Measurements from ENCODE around the gene VPS16. TPM values are rescaled to one million over a fixed set of nuclear protein-coding genes. Genes with fewer than 3 reads are reported as not detected.

VPS16 gene
- total and polyA plus RNA-seq, 2 of the 8 experiments (the other 6 are each of a cell fraction or from before 2014, with no cell fraction given) = 23.8 to 25.9 TPM

- H3K56ac ChIP-seq (replicated peaks; ENCODE audit: insufficient read length, low read depth, low read length) = no peak overlapping the region
- H3K4me1 ChIP-seq (replicated peaks in 1 of 4; ENCODE audit: control insufficient read depth in 3 of 4, insufficient read depth in 4 of 4, low read length in 3 of 4) = peaks cover 0 to 6% (median 4%) of the 10 kb centered on the region in 4 experiments; a peak in 6 of 7 replicates
- H2BK120ac ChIP-seq (replicated peaks; ENCODE audit: low read depth, low read length) = no peak overlapping the region
- FAIRE-seq (no peak), DNase-seq (ENCODE audit: low read depth in 1 of 2, low spot score in 2 of 2) (no peak)
- no peak overlapping the region for H3K4me2 ChIP-seq (ENCODE audit: insufficient read depth in 1 of 2, low read depth in 2 of 2, low read length in 2 of 2)
- ChIA-PET CTCF (ENCODE audit: partially characterized antibody) (interaction anchor here (1.4 kb wide), 1 partner anchor 60 kb away, joined by 5 read pairs; no protein-coding TSS in a partner anchor), POLR2A (ENCODE audit: partially characterized antibody) (no interaction called here)
- H3K14ac ChIP-seq (ENCODE audit: insufficient read length) = no peak overlapping the region
- no peaks in the 10 kb centered on the region for H3K79me2 ChIP-seq (ENCODE audit: control insufficient read depth in 1 of 2, insufficient read depth in 2 of 2, low read length in 2 of 2)
- TF ChIP-seq ATF2 (IDR thresholded peaks at IDR 0.05; ENCODE audit: low read length) (no peak), NRF1 (IDR thresholded peaks at IDR 0.05; ENCODE audit: low read depth, low read length) (no peak), EZH2 (IDR thresholded peaks at IDR 0.05; ENCODE audit: low read depth, low read length, severe bottlenecking) (no peak)
- peaks cover 3 to 19% (median 12%) of the 10 kb centered on the region in 4 experiments for H3K27me3 ChIP-seq (replicated peaks in 1 of 4; ENCODE audit: control insufficient read depth in 3 of 4, extremely low read depth in 1 of 4, insufficient read depth in 3 of 4, low read length in 3 of 4)
- WGBS, 2 experiments (ENCODE audit: extremely low coverage in 1 of 2, insufficient coverage in 1 of 2, insufficient read length in 1 of 2, insufficient replicate concordance in 2 of 2, low coverage in 1 of 2, low lambda C conversion rate in 2 of 2, missing lambda C conversion rate in 1 of 2) = 89% methylated on average over 8 of the region's 8 CpGs; no CpG with 5 or more reads in 1 of the 2 experiments
- H3K9me3 ChIP-seq (ENCODE audit: insufficient read depth in 2 of 2, low read depth in 1 of 2, low read length in 1 of 2) = 0 out of 4 replicates have a peak, but pooled peaks cover 0 to 7% of the 10 kb centered on the region in 2 experiments
- no peak overlapping the region for H3K9ac ChIP-seq (replicated peaks in 1 of 4; ENCODE audit: extremely low read depth in 1 of 4, low read depth in 3 of 4, low read length in 3 of 4)
- no peak overlapping the region for H3K27ac ChIP-seq (ENCODE audit: low read depth, low read length)
- no peak overlapping the region for H4K5ac ChIP-seq (ENCODE audit: insufficient read length, low read depth, low read length)
- no peak overlapping the region for H4K8ac ChIP-seq (ENCODE audit: extremely low read depth, insufficient read depth, low read length)
- H2BK15ac ChIP-seq (ENCODE audit: low read length) = no peak overlapping the region
- H3K4ac ChIP-seq (replicated peaks; ENCODE audit: insufficient read length, low read depth, low read length) = no peak overlapping the region
- no peak overlapping the region for H2AK5ac ChIP-seq (ENCODE audit: low read depth, low read length)
- H3K23me2 ChIP-seq (ENCODE audit: low read depth, low read length) = peaks cover 1% of the 10 kb centered on the region; the same call in 1 of the 2 replicates
- H4K91ac ChIP-seq (replicated peaks; ENCODE audit: insufficient read length, low read length) = no peak overlapping the region
- no peaks in the 10 kb centered on the region for H3K79me1 ChIP-seq (ENCODE audit: low read depth, low read length)
- H2BK12ac ChIP-seq (ENCODE audit: low read depth, low read length) = no peak overlapping the region
- no peak overlapping the region for H3K23ac ChIP-seq (ENCODE audit: insufficient read length)
- H3K36me3 ChIP-seq (ENCODE audit: control insufficient read depth in 2 of 4, insufficient read depth in 4 of 4, low read length in 3 of 4) = no peaks in the 10 kb centered on the region
- H3K4me3 ChIP-seq (ENCODE audit: extremely low read depth in 1 of 4, insufficient read depth in 2 of 4, low read depth in 3 of 4, low read length in 4 of 4) = no peak overlapping the region
- no peak overlapping the region for H3K18ac ChIP-seq (ENCODE audit: extremely low read depth, low read length)
- H4K20me1 ChIP-seq (replicated peaks in 1 of 2; ENCODE audit: control insufficient read depth in 1 of 2, insufficient read depth in 2 of 2, low read length in 2 of 2) = no peaks in the 10 kb centered on the region
- no peak overlapping the region for H2BK20ac ChIP-seq (ENCODE audit: low read length)
- H2BK5ac ChIP-seq (ENCODE audit: low read depth, low read length) = no peak overlapping the region
- no peak overlapping the region for H2AFZ ChIP-seq (ENCODE audit: low read length)
Measured at GRCh38 chr20:2815242-2815900, 25.2 kb upstream of the VPS16 start.
